ENCODE measurements around the gene KANSL1.
A peak's percentile ranks its signal among the peaks of the same experiment; 100 is the strongest.
"Not testable (repeated sequence)": the region's sequence is repeated elsewhere in the genome, so short reads cannot be mapped to it uniquely, and the experiment has no call there.

Gene KANSL1

GRCh38 chr17:46029627-46030026 is 163.6 kb downstream of the KANSL1 start:
- peaks cover 16% of the 10 kb centered on the region for H3K4me1 ChIP-seq (ENCODE audit: insufficient read depth, low read length)
- H3K9me3 ChIP-seq (ENCODE audit: insufficient read depth, low read depth, low read length), result no peaks in the 10 kb centered on the region
- no peak overlapping the region for H3K4me3 ChIP-seq (ENCODE audit: low read length)
- no peaks in the 10 kb centered on the region for H3K27me3 ChIP-seq (ENCODE audit: insufficient read depth, low read length)
- H3K36me3 ChIP-seq (ENCODE audit: insufficient read depth, low read depth, low read length), result peaks cover 78% of the 10 kb centered on the region
- H3K27ac ChIP-seq (ENCODE audit: low read length), result no peak overlapping the region
- no peak overlapping the region for H3K9ac ChIP-seq (ENCODE audit: low read depth, low read length)

GRCh38 chr17:46028981-46029565 is 164.2 kb downstream of the KANSL1 start:
- H3K27ac ChIP-seq (ENCODE audit: low read length), result no peak overlapping the region
- no peaks in the 10 kb centered on the region for H3K27me3 ChIP-seq (ENCODE audit: insufficient read depth, low read length)
- H3K4me1 ChIP-seq (ENCODE audit: insufficient read depth, low read length), result peaks cover 16% of the 10 kb centered on the region
- no peak overlapping the region for H3K9ac ChIP-seq (ENCODE audit: low read depth, low read length)
- H3K36me3 ChIP-seq (ENCODE audit: insufficient read depth, low read depth, low read length), result peaks cover 73% of the 10 kb centered on the region
- no peaks in the 10 kb centered on the region for H3K9me3 ChIP-seq (ENCODE audit: insufficient read depth, low read depth, low read length)
- no peak overlapping the region for H3K4me3 ChIP-seq (ENCODE audit: low read length)

DNA sequence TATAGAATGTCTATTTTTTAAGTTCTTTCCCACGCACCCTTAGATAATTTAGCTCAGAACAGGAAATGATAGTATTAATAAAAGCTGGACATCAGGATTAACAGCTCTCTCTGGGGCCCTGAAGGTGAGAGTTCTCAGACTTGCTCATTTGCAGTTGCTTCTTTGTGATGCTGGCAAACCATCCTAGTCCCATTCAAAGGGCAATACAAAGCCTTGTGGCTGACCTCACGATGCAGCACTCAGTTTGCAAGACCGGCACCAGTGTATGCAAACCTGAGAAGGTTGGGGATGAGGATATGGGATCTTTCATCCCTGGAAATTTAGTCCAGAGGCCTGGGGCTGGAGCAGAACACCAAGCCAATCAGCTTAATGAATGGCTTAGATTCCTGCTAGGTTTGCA is 164.9 kb downstream of the KANSL1 start:
- H3K27ac ChIP-seq (ENCODE audit: low read length), result no peak overlapping the region
- no peak overlapping the region for H3K4me3 ChIP-seq (ENCODE audit: low read length)
- no peak overlapping the region for H3K9ac ChIP-seq (ENCODE audit: low read depth, low read length)
- no peaks in the 10 kb centered on the region for H3K9me3 ChIP-seq (ENCODE audit: insufficient read depth, low read depth, low read length)
- peaks cover 16% of the 10 kb centered on the region for H3K4me1 ChIP-seq (ENCODE audit: insufficient read depth, low read length)
- no peaks in the 10 kb centered on the region for H3K27me3 ChIP-seq (ENCODE audit: insufficient read depth, low read length)
- peaks cover 66% of the 10 kb centered on the region for H3K36me3 ChIP-seq (ENCODE audit: insufficient read depth, low read depth, low read length)

DNA sequence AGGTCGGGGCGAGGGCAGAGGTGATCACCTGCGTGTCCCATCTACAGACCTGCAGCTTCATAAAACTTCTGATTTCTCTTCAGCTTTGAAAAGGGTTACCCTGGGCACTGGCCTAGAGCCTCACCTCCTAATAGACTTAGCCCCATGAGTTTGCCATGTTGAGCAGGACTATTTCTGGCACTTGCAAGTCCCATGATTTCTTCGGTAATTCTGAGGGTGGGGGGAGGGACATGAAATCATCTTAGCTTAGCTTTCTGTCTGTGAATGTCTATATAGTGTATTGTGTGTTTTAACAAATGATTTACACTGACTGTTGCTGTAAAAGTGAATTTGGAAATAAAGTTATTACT is 165.3 kb downstream of the KANSL1 start:
- H3K9ac ChIP-seq (ENCODE audit: low read depth, low read length), result no peak overlapping the region
- no peak overlapping the region for H3K4me3 ChIP-seq (ENCODE audit: low read length)
- peaks cover 16% of the 10 kb centered on the region for H3K4me1 ChIP-seq (ENCODE audit: insufficient read depth, low read length)
- H3K27me3 ChIP-seq (ENCODE audit: insufficient read depth, low read length), result no peaks in the 10 kb centered on the region
- peaks cover 65% of the 10 kb centered on the region for H3K36me3 ChIP-seq (ENCODE audit: insufficient read depth, low read depth, low read length)
- H3K27ac ChIP-seq (ENCODE audit: low read length), result no peak overlapping the region
- H3K9me3 ChIP-seq (ENCODE audit: insufficient read depth, low read depth, low read length), result no peaks in the 10 kb centered on the region

DNA sequence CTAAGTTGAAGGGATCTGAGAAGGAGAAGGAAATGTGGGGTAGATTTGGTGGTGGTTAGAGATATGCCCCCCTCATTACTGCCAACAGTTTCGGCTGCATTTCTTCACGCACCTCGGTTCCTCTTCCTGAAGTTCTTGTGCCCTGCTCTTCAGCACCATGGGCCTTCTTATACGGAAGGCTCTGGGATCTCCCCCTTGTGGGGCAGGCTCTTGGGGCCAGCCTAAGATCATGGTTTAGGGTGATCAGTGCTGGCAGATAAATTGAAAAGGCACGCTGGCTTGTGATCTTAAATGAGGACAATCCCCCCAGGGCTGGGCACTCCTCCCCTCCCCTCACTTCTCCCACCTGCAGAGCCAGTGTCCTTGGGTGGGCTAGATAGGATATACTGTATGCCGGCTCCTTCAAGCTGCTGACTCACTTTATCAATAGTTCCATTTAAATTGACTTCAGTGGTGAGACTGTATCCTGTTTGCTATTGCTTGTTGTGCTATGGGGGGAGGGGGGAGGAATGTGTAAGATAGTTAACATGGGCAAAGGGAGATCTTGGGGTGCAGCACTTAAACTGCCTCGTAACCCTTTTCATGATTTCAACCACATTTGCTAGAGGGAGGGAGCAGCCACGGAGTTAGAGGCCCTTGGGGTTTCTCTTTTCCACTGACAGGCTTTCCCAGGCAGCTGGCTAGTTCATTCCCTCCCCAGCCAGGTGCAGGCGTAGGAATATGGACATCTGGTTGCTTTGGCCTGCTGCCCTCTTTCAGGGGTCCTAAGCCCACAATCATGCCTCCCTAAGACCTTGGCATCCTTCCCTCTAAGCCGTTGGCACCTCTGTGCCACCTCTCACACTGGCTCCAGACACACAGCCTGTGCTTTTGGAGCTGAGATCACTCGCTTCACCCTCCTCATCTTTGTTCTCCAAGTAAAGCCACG is 165.9 kb downstream of the KANSL1 start:
- H3K9me3 ChIP-seq (ENCODE audit: insufficient read depth, low read depth, low read length), result no peaks in the 10 kb centered on the region
- no peaks in the 10 kb centered on the region for H3K27me3 ChIP-seq (ENCODE audit: insufficient read depth, low read length)
- H3K4me1 ChIP-seq (ENCODE audit: insufficient read depth, low read length), result peaks cover 16% of the 10 kb centered on the region
- peaks cover 58% of the 10 kb centered on the region for H3K36me3 ChIP-seq (ENCODE audit: insufficient read depth, low read depth, low read length)
- peak overlapping the region; percentile 10 for H3K27ac ChIP-seq (ENCODE audit: low read length)
- no peak overlapping the region for H3K4me3 ChIP-seq (ENCODE audit: low read length)
- no peak overlapping the region for H3K9ac ChIP-seq (ENCODE audit: low read depth, low read length)

- Histone ChIP-seq H3K4me1 (ENCODE audit: insufficient read depth, low read length) (peaks cover 16% of the 10 kb centered on the region), H3K27ac (ENCODE audit: low read length) (no peak overlapping the region), H3K4me3 (ENCODE audit: low read length) (no peak overlapping the region)
Observed at GRCh38 chr17:46026166-46027047, 166.8 kb downstream of the KANSL1 start.

GRCh38 chr17:46025510-46026165 is 167.6 kb downstream of the KANSL1 start:
- no peak overlapping the region for H3K9ac ChIP-seq (ENCODE audit: low read depth, low read length)
- no peak overlapping the region for H3K4me3 ChIP-seq (ENCODE audit: low read length)
- peaks cover 42% of the 10 kb centered on the region for H3K36me3 ChIP-seq (ENCODE audit: insufficient read depth, low read depth, low read length)
- no peaks in the 10 kb centered on the region for H3K27me3 ChIP-seq (ENCODE audit: insufficient read depth, low read length)
- peaks cover 16% of the 10 kb centered on the region for H3K4me1 ChIP-seq (ENCODE audit: insufficient read depth, low read length)
- no peak overlapping the region for H3K27ac ChIP-seq (ENCODE audit: low read length)
- H3K9me3 ChIP-seq (ENCODE audit: insufficient read depth, low read depth, low read length), result no peaks in the 10 kb centered on the region

More at GRCh38 chr17:46026166-46027047, 166.8 kb downstream of the KANSL1 start:
- no peak overlapping the region for H3K9ac ChIP-seq (ENCODE audit: low read depth, low read length)
- H3K27me3 ChIP-seq (ENCODE audit: insufficient read depth, low read length), result no peaks in the 10 kb centered on the region
- peaks cover 49% of the 10 kb centered on the region for H3K36me3 ChIP-seq (ENCODE audit: insufficient read depth, low read depth, low read length)
- no peaks in the 10 kb centered on the region for H3K9me3 ChIP-seq (ENCODE audit: insufficient read depth, low read depth, low read length)

DNA sequence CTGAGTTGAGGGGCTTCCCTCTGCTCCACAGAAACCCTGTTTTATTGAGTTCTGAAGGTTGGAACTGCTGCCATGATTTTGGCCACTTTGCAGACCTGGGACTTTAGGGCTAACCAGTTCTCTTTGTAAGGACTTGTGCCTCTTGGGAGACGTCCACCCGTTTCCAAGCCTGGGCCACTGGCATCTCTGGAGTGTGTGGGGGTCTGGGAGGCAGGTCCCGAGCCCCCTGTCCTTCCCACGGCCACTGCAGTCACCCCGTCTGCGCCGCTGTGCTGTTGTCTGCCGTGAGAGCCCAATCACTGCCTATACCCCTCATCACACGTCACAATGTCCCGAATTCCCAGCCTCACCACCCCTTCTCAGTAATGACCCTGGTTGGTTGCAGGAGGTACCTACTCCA is 168.2 kb downstream of the KANSL1 start:
- Histone ChIP-seq H3K4me1 (ENCODE audit: insufficient read depth, low read length) (peaks cover 16% of the 10 kb centered on the region), H3K9ac (ENCODE audit: low read depth, low read length) (no peak overlapping the region), H3K27ac (ENCODE audit: low read length) (no peak overlapping the region), H3K27me3 (ENCODE audit: insufficient read depth, low read length) (no peaks in the 10 kb centered on the region), H3K4me3 (ENCODE audit: low read length) (no peak overlapping the region), H3K36me3 (ENCODE audit: insufficient read depth, low read depth, low read length) (peaks cover 36% of the 10 kb centered on the region; the same call in 1 of the 2 replicates), H3K9me3 (ENCODE audit: insufficient read depth, low read depth, low read length) (no peaks in the 10 kb centered on the region)

GRCh38 chr17:46024590-46024989 is 168.6 kb downstream of the KANSL1 start:
- H3K4me3 ChIP-seq (ENCODE audit: low read length), result no peak overlapping the region
- H3K9me3 ChIP-seq (ENCODE audit: insufficient read depth, low read depth, low read length), result no peaks in the 10 kb centered on the region
- no peak overlapping the region for H3K27ac ChIP-seq (ENCODE audit: low read length)
- H3K4me1 ChIP-seq (ENCODE audit: insufficient read depth, low read length), result peaks cover 16% of the 10 kb centered on the region
- H3K36me3 ChIP-seq (ENCODE audit: insufficient read depth, low read depth, low read length), result peaks cover 31% of the 10 kb centered on the region; the same call in 1 of the 2 replicates
- H3K27me3 ChIP-seq (ENCODE audit: insufficient read depth, low read length), result no peaks in the 10 kb centered on the region
- no peak overlapping the region for H3K9ac ChIP-seq (ENCODE audit: low read depth, low read length)

- H3K27me3 ChIP-seq (ENCODE audit: insufficient read depth, low read length), result no peaks in the 10 kb centered on the region
- no peak overlapping the region for H3K9ac ChIP-seq (ENCODE audit: low read depth, low read length)
Observed at GRCh38 chr17:46023783-46024388, 169.3 kb downstream of the KANSL1 start.

DNA sequence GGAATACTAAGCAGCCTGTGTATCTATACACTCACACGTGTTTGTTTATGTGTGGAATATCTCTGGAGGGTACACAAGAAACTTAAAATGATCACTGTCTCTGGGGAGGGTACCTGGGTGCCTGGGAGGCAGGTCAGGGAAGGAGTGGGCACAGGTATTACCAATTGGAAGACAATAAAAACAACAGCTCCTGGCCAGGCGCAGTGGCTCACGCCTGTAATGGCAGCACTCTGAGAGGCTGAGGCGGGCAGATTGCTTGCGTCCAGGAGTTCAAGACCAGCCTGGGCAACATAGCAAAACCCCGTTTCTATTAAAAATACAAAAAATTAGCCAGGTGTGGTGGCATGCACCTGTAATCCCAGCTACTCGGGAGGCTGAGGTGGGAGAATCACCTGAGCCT is 169.9 kb downstream of the KANSL1 start:
- not testable (repeated sequence) for H3K4me1 ChIP-seq (ENCODE audit: insufficient read depth, low read length); H3K27ac ChIP-seq (ENCODE audit: low read length); H3K9ac ChIP-seq (ENCODE audit: low read depth, low read length); H3K9me3 ChIP-seq (ENCODE audit: insufficient read depth, low read depth, low read length); H3K4me3 ChIP-seq (ENCODE audit: low read length); H3K27me3 ChIP-seq (ENCODE audit: insufficient read depth, low read length)
- peaks cover 20% of the 10 kb centered on the region; the same call in 1 of the 2 replicates for H3K36me3 ChIP-seq (ENCODE audit: insufficient read depth, low read depth, low read length)

More at GRCh38 chr17:46023783-46024388, 169.3 kb downstream of the KANSL1 start:
- Histone ChIP-seq H3K4me1 (ENCODE audit: insufficient read depth, low read length) (peaks cover 14% of the 10 kb centered on the region), H3K27ac (ENCODE audit: low read length) (no peak overlapping the region), H3K9me3 (ENCODE audit: insufficient read depth, low read depth, low read length) (no peaks in the 10 kb centered on the region), H3K36me3 (ENCODE audit: insufficient read depth, low read depth, low read length) (peaks cover 24% of the 10 kb centered on the region; the same call in 1 of the 2 replicates), H3K4me3 (ENCODE audit: low read length) (no peak overlapping the region)

Measured in iPS-20b (cell line).